Colon (tissue), 2 donors: ENCODE results near the gene TLN1.

Experiments
- FAIRE-seq: peaks from 2 replicates; lab custom pipeline; 2012; peaks lifted over from hg19 to GRCh38; lab: Jason Lieb, UNC
- donor health status: control.
- donor health status: control.

The TLN1 gene

DNA sequence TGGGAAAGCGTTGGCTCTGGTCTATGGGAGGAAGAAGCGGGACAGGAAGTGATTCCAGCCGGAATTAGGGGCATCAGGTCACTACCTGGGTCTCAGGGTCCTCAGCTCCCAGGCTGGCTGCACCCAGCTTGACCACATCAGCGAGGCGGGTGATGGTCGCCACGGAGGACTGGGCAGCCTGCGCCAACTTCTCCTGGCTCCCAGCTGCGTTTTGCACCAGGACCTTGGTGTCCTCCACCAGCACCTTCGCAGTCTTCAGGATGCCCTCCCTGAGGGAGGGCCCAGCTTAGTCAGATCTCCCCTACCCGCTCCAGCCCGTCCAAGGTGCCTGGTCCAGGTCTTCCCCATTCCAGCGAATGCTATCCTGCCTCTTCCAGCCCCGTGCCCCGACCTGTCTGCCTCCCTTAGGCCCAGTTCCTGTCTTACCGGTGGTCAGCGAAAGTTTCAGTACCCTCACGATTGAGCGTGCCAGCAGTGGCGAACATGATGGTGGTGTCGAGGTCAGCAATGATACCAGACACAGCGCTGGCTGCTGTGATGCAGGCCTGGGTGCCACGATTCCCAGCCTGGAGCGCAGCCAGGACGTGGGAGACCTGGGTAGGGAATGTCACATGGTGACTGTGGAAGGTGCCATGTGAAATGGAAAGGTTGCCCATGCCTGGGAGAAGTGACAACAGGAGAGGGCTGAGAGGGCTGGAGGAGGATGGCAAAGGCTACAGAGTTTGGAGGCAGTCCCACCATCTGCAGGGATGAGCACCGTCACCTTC is 27.9 kb downstream of the TLN1 start:
- FAIRE-seq = no peak

DNA sequence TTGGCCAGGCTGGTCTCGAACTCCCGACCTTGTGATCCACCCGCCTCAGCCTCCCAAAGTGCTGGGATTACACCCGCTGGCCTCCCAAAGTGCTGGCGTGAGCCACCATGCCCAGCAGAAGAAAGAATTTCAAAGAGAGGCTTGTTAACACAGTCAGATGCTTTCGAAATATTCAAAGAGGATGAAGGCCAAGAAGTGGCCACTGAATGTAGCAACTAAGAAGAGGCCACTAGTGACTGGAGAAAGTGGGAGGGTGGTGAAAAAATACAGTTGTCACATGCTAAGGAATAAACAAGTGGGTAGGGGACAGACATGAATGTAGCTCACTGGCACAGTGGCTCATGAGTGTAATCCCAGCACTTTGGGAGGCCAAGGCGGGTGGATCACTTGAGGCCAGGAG is 29.3 kb downstream of the TLN1 start:
- no peak for FAIRE-seq

DNA sequence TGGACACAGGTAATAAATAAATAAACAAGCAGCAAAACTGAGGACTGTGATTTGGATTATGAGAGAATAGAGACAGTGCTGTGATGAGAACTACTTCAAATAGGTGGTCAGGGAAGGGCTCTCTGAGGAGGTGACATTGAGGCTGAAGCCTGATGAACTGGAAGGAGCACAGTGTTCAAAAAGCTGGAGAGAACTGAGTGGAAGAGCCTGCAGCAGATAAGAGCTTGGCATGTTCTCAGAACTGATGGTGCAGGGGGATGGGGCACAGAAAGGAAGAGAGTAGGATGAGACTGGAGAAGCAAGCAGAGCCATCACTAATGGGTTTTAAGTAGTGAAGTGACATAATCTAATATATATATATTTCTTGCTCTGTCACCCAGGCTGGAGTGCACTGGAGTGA is 31.1 kb downstream of the TLN1 start:
- FAIRE-seq = no peak

DNA sequence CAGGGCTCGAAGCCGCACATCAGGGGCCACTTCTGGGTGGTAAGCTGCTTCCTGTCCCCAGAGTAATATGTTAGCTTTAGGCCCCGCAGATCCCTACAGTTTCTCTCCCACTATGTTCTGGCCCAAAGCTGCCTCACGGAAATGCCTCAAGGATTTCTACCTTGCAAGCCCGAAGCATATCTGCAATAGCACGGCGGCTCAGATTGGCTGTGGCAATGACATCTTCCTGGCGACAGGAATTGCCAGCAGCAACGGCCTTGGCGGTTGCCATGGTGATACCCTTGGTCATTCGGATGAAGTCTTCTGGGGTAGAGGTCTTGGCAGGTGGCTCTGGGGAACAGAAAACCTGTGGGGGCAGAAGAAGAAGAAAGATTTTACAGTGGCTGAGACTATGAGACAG is 32.0 kb downstream of the TLN1 start:
- FAIRE-seq = no peak

DNA sequence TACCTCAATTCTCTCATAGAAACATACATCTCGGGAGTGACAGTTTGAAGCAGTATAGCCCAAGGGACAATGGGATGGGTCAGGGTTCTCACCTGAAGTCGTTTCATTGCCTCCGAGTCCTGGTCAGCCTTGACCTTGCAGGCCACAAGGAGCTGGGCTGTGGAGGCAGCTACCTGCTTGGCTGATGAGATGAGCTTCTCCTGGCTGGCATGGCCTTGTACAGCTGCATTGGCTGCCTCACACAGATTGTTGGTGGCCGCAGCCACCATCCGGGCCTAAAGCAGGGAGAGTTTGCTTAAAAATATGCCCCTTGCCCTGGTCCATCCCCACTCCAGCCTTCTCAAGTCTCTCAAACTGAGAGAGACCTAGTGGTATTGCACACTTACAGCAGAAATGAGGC is 33.8 kb downstream of the TLN1 start:
- no peak for FAIRE-seq

DNA sequence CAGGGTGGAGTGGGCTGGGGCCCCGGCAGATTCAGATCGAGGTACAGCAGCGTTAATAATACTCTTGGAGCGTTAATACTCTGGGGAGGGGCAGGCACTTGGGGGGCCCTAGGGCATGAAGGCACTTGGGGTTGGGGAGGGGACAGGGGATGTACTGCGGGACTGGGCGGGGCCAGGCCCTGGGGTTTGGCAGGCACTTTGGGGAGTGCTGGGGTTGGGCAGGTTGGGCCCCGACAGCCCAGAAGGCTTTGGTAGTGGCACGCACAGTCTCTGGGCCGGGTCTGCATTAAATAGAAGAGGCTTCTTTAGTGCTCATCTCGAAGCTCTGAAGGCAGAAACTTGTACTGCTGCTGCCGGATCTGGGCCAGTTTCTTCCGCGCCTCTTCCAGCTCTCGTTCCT is 34.5 kb downstream of the TLN1 start:
- no peak for FAIRE-seq

DNA sequence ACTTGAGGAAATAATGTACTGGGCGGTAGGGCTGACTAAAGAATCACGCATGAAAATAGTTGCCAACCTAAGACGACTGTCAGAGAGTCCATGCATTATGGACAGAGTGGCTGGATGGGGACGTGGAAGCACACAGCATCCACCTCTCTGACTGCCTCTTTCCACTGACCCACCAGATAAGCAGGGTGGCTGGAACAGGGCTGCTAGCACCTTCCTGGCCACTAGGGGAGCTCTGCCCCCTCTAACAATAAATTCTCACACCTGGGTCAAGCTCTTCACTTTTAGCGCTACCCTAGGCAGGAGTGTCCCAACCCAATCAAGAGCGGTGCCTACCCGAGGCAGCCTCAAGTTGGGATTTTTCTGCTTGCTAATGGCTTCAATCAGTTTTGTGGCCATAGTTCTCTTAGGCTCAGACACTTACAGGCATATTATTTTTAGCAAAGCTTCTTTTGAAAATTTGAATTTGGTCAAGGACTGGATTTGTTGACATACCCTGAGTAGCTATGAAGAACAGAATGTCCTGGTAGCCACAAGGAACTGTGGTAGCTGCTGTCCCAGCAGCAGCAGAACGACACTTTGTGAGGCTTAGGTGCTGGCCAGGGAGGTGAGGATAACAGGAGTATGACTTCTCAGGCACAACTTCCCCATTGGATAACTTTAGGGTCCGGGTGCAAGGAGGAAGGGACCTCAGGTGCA is 35.3 kb downstream of the TLN1 start:
- no peak for FAIRE-seq

DNA sequence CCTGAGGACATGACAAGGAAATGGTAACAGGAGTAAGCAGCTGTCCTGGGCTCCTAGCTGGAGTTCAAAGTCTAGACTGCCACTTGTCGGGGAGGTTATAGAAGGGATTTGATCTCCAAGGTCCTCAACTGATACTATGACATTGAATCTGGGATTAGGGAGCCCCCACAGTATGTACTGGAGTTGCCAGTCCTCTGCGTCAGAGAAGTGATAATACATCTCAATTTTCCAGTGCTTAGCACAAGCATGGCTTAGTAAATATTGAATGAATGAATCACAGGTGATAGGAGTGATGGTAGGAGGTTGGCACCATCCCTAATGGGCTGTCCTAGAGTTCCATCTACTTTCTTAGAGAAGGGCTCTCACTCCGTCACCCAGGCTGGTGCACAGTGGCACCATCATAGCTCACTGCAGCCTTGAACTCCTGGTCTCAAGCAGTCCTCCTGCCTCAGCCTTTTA is 36.0 kb downstream of the TLN1 start:
- no peak for FAIRE-seq

DNA sequence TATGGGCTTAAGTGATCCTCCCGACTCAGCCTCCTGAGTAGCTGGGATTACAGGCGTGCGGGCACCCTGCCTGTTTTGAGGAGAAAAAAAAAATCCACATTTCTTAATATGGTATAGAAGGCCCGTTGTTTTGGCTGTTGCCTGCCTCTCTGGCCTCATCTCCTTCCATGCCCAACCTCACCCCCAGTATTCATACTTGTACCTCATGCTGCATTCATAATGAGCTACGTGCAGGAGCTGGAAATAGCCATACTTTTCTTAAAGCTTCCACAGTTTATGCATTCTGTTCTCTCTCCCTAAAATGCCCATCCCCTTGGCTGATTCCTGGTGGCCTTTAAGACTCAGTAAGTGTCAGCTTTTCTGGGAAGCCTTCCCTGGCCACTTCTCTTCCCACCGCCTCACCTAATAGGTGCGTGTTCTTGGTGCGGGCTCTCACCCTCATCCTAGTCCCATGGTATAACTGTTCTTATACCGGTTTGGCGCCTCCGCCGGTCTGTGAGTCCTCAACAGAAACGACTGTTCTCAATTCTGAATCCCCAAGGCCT is 40.2 kb downstream of the TLN1 start:
- FAIRE-seq = no peak

DNA sequence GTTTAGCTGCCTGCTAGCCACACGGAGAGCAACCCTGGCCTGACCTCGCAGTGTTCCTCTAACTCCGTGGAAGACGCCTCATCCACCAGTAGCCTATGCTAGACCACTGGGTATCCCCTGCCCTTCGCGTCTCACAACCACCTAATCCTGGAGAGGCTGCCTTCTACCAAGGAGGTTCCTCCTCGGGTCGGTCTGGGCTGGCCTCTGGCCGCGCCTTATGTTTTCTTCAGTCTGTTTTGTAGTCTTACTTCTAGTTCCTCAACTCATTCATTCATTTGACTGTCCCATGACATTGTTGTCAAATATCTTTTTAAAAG is 40.7 kb downstream of the TLN1 start:
- no peak for FAIRE-seq

DNA sequence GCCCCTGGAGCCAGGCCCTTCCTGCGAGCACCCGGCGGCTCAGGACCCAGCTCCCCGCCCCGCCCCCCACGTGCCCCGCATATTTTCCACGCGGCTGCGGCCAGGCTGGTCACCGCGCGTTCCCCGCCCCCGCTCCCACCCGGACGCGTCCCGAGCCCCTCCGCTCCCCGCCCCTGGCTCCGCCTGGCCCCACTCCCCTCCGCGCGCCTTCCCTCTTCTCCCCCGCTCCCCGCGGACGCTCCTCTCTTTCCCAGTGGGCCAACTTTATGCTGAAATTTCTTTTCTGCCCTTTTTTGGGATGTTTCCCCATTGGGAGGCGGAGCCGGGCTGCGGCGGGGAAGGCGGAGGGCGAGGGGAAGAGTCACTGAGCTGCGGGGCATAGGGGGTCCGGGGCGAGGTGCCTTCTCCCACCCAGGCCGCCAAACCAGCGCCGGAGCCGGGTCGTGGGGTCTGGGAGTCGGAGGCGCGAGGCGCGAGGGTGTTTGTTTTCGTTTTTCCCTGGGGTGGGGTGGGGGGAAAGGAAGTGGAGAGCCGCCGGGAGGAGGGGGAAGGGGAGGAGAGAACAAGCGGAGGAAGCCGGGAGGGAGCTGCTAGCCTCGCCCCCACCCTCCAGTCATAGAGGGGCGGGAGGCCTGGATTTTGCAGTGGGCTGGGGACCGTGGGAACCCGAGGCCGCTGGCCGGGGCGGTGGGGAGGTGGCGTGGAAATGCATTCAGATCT is 41.2 kb downstream of the TLN1 start:
- no peak for FAIRE-seq

DNA sequence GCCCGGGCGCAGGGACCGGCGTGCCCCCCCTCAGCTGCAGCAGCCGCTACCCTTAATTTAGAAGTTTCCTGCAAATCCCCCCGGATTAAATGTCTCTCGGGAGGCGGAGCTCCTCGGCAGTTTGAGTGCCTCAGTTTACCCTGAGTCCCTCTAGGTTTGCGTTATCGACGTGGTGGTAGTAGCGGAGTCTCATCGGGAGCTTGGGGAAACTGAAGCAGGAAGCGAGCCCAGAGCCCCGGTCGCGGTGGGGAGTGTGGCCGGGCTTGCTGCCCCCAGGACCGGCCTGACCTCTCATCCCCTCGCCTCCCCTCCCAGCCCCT is 41.7 kb downstream of the TLN1 start:
- FAIRE-seq = no peak

DNA sequence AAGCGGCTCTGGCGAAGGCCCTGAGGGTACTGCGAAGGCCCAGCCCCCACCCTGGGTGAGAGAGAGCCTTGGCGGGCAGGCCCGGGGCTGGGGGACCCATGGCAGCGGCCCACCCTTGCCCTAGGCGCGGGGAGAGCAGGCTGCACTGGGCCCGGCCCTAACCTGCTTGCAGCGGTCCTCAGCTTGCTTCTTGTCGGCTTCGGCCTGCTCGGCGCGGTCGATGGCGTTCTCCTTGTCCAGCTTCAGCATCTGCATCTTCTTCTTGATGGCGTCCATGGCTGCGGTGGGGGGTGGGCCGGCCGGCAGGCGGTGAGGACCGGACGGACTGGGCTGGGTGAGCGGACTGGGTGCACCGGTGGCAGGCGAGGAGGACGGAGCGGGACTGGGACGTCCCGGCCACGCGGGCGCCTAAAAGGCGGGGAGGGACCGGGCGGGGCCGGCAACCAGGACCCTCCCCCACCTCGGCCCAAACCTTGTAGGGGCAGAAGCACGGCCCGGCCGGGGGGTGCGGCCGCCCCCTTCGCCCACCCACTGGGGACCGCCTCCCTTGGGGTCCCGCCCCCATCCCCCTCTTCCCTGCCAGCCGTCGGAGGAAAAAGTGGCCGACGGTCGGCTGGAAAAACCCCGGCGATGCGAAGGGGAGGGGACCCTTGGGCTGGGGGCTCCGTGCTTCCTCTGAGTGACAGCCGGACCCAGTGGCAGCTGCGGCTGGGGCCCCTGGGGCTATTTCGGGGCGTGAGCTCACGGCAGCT is 42.3 kb downstream of the TLN1 start, which contains the start of gene TPM2:
Gene TPM2, minus strand, starts transcription at position 384 of the 752 bp plus-strand sequence. Its CDS starts 108 bp downstream, at position 276.
- no peak for FAIRE-seq

DNA sequence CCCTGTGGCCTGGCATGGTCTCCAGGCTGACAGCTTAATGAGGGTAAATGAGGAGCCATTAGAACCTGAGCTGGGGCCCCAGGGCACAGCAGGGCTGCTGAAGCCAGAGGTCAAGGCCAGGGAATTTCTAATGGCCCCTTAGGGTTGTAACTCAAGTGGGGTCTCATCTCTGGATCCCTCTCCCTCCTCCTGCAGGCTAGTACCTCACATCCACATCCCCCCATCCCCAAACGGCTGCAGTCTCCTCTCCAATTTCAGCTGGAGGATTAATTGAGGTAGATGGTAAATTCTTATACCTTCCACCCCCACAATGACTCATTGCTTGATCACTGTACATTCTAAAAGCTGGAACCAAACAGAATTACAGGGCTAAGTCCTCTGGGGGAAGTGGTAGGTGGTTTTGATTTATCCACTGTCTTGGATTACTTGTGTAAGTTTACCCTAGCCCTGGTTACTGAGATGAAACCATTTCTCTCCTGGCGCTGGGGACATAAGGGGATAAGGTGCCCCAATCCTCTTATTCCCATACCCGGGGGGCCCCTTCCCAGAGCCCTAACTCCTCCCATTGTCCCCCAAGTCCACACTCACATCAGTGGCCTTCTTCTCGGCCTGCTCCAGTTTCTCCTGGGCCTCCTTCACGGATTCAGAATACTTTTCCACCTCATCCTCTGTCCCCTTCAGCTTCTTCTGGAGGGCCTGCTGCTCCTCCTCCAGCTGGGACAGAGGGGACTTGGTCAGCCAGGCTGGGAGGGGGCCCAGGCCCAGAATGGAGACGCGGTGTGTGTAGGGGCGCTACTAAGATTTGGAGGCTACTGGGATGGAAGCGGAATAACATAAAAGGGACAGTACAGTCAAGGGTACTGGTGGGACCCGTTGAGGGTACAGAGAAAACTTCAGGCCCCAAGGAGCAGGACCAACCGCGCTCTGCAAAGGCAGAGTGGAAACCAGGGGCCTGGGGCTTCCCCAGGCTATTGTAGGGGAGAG is 43.1 kb downstream of the TLN1 start:
- FAIRE-seq = no peak

DNA sequence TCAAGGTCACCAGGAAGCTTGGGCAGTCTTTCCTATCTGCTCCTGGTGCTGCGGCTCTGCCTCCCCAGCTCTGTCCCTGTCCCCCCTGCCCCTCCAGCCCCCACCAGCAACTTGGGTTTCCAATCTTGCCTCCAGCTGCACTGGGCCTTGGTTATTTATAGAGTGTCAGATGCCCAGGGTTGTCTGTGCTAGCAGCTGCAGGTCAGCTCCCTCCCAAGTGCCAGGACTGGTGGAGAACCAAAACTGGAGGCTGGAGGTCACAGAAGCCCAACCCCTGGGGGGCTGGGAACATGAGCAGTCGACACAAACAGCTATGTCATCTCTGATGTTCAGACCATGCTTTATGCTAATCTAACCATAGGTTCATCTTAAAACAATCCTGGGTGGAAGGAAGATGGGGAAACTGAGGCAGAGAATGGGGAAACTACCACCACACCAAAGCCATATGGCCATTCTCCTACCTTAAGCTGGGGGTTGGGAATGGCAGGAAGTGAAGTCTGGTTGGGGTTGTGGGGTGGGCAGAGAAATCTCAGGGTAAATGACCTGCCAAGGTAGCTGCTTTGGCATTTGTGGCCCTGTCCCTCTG is 43.9 kb downstream of the TLN1 start:
- FAIRE-seq = no peak

DNA sequence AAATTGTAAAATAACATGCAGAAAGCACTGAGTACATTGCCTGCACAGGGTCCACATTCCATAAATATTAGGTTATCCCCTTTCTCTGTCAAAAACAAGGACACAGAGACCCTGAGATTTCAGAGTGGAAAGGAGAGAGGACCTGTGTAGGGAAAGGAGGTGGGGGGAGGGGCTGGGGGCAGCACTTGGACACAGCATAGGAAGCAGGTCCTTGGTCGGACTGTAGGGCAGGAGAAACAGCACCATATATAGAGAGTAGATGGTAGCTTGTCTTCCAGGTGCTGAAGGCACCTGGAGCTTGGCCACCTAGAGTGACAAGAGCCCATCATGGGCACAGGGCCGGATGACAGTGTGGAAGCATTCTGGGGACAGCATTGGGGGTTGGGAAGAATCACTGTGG is 44.7 kb downstream of the TLN1 start:
- no peak for FAIRE-seq

DNA sequence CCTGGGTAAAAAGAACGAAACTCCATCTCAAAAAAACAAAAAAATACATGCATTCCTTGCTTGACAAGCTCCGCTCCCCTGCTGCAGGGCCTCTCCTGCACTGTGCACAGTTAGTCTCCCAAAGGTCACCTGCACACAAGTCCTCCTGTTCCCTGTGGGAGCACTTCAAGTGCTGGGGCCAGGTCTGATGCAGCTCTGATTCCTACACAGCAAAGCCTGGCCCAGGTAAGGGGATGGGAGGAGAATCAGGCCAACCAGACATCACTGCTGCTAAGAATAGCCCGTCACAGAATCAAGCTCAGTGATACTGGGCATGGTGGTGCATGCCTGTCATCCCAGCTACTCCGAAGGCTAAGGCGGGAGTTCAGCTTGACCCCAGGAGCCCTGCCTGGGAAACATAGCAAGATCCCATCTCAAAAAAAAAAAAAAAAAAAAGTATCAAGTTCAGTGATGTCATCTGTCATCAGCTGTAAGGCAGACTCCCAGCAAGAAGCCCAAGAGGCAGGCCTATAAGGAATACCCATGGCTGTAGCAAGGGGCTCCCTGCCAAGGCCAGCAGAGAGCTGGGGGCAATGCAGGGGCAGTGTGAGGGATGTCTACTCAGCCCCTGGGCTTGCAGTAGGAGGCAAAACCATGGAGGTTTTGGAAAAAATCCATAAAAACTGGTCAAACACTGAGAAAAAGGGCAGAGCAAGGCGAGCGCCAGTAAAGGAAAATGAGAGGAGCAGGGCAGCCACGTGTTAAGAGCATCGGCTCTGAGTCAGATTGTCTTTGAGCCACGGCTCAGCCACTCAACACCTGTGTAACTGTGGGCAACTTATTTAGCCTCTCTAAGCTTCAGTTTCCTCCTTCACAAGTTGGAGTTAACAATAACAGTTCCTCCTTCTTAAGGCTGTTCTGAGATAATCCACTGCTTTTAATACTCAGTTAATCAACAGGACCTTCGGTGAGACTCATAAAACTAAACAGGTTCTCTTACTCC is 45.5 kb downstream of the TLN1 start:
- FAIRE-seq = no peak

DNA sequence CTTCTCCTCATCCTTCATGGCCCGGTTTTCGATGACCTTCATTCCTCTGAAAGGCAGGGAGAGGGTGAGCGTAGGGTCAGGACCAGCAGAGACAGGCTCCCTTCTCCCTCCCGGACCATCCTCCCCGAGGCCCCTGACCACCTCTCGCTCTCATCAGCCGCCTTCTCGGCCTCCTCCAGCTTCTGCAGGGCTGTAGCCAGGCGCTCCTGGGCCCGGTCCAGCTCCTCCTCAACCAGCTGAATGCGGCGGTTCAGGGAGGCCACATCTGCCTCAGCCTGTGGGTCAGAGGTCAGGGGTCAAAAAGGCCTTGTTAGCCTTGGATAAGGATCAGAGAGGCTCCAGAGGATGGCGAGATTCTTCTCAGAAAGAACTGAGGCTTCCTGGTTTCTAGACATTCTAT is 46.5 kb downstream of the TLN1 start:
- no peak for FAIRE-seq

DNA sequence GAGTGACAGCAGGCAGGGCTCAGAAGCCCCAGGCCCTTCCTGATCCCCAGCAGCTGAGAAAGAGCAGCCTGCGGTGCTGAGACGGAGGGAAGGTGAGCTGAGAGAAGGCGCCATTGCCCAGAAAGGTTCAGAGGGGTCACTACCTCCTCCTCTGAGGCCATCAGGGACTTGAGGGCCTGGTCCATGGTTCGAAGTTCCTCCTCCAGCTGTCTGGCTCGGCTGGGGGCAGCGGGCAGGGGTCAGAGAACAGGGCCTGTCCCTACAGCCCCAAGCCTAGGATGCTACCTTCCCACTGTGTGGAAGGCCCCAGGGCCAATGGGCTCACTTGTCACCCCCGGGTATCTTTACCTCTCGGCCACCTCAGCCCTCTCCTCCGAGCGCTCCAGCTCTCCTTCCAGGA is 47.1 kb downstream of the TLN1 start:
- no peak for FAIRE-seq

DNA sequence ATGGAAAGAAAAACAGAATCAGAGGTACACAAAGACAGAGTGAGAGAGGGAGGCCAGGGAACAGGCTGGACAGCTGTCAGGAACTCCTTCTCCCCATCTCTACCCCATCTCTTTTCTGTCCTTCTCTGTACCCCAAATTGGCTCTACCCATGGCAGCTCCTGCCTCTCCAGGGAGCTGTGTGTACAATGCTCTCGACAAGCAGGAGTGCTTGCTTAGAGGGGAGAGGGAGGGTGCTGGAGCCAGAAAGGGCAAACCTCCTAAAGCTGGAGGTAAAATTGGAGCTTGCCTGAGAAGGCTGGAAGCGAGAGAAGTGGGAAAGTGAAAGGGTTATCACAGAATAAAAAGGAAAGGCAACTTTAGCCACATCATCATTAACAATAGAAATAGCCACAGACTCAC is 48.7 kb downstream of the TLN1 start:
- FAIRE-seq = no peak
